Heart left ventricle (tissue), 13 donors: Measurements from ENCODE around the gene CSNK1A1.

ENCODE experiments used
- POLR2A ChIP-seq, 2 donors: fragments of 450-650 bp; IDR thresholded peaks; one replicate each; pipeline ENCODE4 v1.6.1; 2017; ENCODE audit warnings: antibody characterized with exemption in 2 of 2, mild to moderate bottlenecking in 2 of 2, moderate library complexity in 2 of 2
- TF ChIP-seq, protein P1 (sequence below), 12 donors: fragments of 200-600 bp; sonication (generic) in 4 of 12; IDR thresholded peaks; one replicate each; pipeline versions ENCODE4 v1.5.0 to v1.8.0; 2018 to 2022; ENCODE audit warnings: antibody characterized with exemption in 12 of 12, mild to moderate bottlenecking in 5 of 12
- donor health status: ischemic (EF 13 %, LVEDD 7.1; RV severe dilation, severe dysfunction).
- donor health status: DM: no; HTN: yes; CAD: no.
- donor health status: DM: no; HTN: no; CAD: no.
- donor health status: ischemic (EF 25% LVEDD 6.9; RV normal size, moderate dysfunction).
- donor health status: ischemic (EF 25% LVEDD 5.7; RV mildly dilated, moderate dysfunction).
- donor health status: ischemic (EF 35%, LVEDD 5.7; RV mildly dilated, moderate dysfunction).
- donor health status: nonischemic (EF 11% LVEDD 7.7; RV severe dilation, severe dysfunction).
- donor health status: DM: yes; HTN: yes; CAD: no.
- donor health status: PGD.
- donor health status: ischemic (EF 29% LVEDD 5.4; RV normal size, mild dysfunction).
- donor health status: nonischemic (EF 23%, LVEDD 6.1; RV moderate dilation, normal function).

DNA sequence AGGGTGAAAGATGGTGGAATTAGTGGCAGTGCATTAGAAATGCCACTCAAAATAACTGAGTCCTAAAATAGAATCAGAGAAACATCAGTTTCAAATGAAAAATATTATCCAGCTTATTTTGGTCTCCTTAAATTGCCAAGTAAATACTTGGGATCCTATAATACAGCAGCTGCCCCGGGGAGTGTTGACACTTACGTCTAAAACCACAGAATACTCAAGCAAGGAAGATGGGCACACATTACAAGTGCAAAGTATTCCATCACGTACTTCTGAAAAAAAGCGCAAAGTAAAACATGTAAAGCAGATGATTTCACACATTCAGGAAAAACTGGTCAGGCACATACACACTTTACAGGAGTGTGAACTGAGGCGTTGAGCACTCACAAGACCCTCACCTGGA is 27.7 kb upstream of the CSNK1A1 start:
- TF ChIP-seq POLR2A (IDR thresholded peaks at IDR 0.05) = no peak
- TF ChIP-seq, protein P1, sequence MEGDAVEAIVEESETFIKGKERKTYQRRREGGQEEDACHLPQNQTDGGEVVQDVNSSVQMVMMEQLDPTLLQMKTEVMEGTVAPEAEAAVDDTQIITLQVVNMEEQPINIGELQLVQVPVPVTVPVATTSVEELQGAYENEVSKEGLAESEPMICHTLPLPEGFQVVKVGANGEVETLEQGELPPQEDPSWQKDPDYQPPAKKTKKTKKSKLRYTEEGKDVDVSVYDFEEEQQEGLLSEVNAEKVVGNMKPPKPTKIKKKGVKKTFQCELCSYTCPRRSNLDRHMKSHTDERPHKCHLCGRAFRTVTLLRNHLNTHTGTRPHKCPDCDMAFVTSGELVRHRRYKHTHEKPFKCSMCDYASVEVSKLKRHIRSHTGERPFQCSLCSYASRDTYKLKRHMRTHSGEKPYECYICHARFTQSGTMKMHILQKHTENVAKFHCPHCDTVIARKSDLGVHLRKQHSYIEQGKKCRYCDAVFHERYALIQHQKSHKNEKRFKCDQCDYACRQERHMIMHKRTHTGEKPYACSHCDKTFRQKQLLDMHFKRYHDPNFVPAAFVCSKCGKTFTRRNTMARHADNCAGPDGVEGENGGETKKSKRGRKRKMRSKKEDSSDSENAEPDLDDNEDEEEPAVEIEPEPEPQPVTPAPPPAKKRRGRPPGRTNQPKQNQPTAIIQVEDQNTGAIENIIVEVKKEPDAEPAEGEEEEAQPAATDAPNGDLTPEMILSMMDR (IDR thresholded peaks at IDR 0.05) = no peak
